Measurements from ENCODE around the gene CAPZA2. TPM values are rescaled to one million over a fixed set of nuclear protein-coding genes. Genes with fewer than 3 reads are reported as not detected.

The CAPZA2 gene
- total RNA-seq, 2 experiments from 2014 or later, result 90.9 to 135 TPM

Other genes with a start within 250 kb of the CAPZA2 start
- under 1 TPM; 0.26 to 0.40 TPM for gene MET, start 190.4 kb upstream of the CAPZA2 start, total RNA-seq
- gene ST7, start 90.9 kb downstream of the CAPZA2 start, total RNA-seq, result 10 to 100 TPM in 1 of 2 experiments, 1 to 10 TPM in 1; 7.2 to 12.8 TPM

Measured in activated CD8-positive, alpha-beta memory T cell treated with anti-CD3 and anti-CD28 coated beads, Interleukin-2, amount 10 ng/mL, durations not matched to agents 7 days and 5 days (primary cell).